ENCODE data around the gene FES.
"Not testable (repeated sequence)": the region's sequence is repeated elsewhere in the genome, so short reads cannot be mapped to it uniquely, and the experiment has no call there.

- TF ChIP-seq EZH2 (IDR thresholded peaks at IDR 0.05; ENCODE audit: insufficient read depth, poor library complexity, severe bottlenecking); EZH2phosphoT487 (IDR thresholded peaks at IDR 0.05; ENCODE audit: insufficient read depth, low read depth): not testable (repeated sequence)
Observed at GRCh38 chr15:90922712-90923322, 38.5 kb downstream of the FES start.
